ENCODE data around the gene ACTR10.

The ACTR10 gene

DNA sequence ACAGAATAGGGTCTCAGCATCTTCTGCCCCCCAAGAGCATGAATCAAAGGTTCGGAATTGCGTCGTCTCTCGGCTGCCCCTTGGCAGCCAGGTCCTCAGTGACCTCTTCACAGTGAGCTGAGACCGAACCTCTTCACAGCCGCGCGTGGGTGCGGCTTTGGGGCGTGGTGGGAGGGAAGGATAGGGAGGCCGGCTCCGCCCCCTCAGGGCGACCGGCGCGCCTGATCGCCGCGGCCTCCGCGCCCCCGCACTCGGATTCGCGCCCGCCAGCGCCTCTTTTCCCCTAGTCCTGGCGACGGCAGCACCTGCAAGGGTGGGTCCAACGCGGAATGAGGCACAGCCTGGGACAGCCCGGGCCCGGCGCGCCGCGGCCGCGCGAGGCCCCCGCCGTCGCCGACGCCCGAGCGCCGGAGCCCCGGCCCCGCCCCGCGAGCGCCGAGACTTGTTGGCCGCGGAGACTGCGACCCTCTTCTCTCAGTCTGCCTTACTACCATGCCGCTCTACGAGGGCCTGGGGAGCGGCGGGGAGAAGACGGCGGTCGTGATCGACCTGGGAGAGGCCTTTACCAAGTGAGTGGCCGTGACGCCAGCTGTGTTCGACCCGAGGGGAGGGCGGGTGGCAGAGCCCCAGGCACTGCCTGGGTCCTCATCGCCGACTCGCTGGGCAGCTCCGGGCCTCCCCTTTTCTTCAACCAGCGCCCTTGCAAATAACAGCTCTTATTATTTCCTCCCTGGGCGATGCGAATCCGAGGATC, at the start of gene ACTR10:
TSS of gene ACTR10 (plus strand) at position 424 of the 754 bp plus-strand sequence. CDS start at position 493, 69 bp downstream.
- peak; percentile 64 to 86 (median 78) for DNase-seq (ENCODE audit: low read depth in 4 of 4, low spot score in 1 of 4)

DNA sequence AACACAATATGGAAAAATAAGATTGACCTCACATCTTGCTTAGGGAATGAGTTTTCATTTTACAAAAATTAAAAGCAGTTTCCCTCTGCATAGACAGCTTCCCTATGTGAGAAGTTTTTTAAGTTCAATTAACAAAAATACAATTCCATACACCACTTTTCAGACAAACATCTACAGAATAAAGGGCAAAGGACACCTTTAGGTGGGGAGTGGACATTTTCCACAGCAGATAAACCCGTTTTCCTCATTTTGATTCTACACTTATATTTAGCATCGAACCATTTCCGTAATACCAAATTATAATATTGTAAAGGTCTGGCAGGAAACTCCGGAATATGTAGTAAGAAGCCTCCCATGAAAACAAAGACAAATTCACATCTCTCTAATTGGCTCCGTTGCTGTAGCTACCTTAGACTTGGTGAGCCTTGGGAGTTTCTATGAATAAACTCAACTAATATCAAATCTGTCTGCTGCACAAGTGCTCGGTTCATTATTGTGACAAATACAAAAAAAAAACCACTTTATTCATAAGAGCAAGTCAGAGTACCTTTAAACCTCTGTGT, 49.6 kb upstream of the ACTR10 start:
- DNase-seq (ENCODE audit: low read depth in 4 of 4, low spot score in 1 of 4): no peak

DNA sequence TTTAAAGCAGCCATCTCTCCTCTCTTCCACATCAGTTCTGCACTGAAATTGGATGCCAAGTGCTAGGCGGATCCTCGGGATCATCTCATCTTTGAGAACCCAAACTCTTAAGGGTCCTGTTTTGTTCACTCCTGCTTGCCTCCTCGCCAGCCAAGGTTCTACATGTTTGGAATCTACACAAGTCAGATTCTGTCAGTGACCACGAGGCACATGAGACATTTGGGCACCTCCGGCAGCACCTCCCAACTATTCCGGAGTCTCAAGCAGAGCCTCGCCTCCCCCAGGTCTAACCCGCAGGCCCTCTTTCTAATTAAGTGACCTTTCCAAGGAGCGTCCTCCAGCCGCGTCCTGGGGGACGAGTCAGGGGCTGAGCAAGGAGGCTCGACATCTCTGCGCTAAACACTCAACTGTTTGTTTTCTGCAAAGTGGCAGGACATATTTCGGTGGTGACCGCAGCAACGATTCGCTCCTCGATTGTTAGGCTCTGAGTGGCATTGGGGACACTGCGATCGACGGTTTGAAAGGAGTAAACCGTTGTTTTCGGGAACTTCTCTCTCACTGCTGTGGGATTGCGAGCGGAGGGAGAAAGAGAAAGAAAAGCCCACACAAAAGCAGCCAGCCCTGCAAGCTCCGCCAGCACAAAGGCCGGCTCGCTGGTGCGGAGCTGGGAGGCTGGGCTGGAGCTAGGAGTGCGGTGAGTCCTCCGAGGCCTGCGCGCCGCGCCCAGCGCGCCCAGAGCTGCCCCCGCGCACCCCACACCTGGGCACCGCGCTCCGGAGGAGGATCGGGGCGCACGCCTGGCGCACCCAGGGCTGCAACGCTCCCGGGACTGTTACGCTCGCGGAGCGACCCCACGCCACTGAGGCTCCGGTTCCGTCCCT, 48.6 kb upstream of the ACTR10 start:
- no peak for DNase-seq (ENCODE audit: low read depth in 4 of 4, low spot score in 1 of 4)

DNA sequence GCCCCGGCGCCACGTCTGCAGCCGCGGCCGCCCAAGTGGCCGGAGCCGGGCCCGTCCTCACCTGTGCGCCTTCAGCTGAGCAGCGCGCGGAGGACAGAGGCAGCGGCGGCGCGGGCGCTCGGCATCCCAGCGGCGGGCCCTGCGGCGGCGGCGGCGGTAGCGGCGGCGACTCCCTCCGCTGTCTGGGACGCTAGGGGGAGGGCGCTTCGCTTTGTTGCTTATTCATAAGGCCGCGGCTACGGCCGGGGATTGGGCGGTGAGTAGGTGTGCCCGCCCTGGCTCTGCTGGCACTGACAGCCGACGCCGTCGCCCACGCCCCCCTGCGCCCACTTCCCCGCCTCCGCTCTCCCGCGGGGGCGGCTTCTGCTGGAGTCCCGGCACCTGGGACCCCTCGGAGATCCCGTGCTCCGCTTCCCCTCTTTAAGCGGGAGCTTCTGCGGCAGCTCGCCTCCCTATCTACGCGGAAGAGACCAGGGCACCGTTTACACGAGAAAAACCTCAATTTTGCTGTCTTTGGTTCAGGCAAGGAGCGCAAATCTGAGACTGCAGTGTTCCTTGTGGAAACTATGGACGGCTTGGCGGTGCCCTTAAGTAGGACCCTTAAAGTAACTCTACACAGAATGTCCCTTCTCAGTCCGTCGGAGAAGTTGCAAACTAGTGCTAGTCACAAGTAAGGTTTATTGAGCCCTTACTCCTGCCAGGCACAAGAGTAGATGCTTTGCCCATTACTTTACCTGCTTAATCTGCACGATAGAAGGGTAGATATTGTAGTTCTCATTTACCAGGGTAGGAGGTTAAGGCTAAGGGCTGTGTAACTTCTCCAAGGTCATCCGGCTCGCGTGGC, 47.7 kb upstream of the ACTR10 start, which contains the start of gene ARMH4:
TSS of gene ARMH4 (minus strand) at position 200 of the 844 bp plus-strand sequence. CDS start 12,855 bp downstream, outside the sequence.
- DNase-seq (ENCODE audit: low read depth in 4 of 4, low spot score in 1 of 4): peak in 3 of 4 experiments; percentile 25 to 60 (median 55)

DNA sequence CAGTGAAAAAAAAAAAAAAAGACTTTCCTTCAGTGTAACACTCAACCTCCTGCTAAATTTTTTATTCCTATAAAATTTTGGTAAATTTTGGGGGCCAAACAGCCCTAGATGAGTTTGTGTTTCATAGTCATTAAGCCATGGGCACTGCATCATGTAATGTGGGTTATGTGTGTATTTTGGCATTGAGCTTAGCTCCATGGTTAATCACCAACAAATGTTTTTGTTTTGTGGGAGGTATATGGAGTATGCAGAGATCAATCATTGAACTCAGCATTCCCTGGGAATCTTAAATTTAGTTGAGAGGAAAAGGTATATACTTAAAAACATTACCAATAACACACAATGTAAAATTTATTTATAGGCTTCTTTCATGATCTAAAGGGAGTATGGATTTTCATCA, 39.4 kb upstream of the ACTR10 start:
- no peak for DNase-seq (ENCODE audit: low read depth in 4 of 4, low spot score in 1 of 4)

DNA sequence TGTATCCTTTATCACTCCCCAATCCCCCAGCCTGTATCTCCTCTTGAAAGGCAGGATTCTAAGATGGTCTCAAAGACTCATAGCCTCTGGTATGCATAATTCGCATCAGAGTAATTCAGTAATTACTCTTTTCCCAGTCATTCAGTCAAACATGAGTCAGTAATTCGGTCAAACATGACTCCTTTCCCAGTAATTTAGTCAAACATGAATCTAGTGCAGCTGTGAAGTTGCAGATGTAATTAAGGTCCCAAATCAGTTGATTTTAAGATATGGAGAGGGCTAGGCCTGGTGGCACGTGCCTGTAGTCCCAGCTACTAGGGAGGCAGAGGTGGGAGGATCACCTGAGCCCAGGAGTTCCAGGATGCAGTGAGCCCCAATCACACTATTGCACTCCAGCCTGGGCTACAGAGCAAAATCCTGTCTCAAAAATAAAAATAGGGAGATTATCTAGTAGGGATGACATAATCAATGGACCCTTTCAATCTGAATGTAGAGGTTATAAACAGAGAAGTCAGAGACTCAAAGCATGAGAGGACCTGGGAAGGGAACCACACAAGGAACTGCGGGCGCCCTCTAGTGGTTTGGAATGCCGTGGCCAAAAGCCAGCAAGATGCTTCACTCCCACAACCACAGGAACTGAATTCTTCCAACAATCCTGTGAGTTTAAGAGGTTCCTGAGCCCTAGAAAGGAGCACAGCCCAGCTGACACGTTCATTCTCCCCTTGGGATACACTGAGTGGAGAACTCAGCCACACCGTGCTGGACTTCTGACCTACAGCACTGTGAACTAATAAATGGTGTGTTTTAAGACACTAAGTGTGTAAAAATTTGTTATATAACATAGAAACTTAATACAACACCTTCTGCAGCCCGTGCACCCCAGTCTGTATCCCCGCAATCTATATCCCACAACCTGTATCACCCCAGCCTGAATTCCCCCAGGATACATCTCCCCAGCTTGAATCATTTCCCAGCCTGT, 33.7 kb upstream of the ACTR10 start:
- DNase-seq (ENCODE audit: low read depth in 4 of 4, low spot score in 1 of 4): peak; percentile 66 to 73 (median 70)

DNA sequence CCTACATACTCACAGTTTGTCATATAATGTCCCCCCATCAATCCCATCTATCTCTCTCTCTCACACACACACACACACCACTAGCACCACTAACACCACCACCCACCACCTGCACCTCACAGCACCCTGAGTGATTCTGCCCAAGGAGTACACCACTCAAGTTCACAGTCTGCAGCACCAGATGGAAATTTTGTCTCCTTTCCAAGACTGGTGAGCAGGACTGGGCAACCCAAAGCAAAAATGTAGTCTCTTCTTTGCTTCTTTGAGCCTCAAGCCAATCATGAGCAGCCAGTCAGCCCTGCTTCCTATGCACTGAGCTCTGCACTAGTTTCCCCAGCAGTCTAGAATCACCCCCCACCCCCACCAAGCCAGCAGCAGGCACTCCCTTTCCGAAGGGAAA, 32.9 kb upstream of the ACTR10 start:
- DNase-seq (ENCODE audit: low read depth in 4 of 4, low spot score in 1 of 4): no peak

DNA sequence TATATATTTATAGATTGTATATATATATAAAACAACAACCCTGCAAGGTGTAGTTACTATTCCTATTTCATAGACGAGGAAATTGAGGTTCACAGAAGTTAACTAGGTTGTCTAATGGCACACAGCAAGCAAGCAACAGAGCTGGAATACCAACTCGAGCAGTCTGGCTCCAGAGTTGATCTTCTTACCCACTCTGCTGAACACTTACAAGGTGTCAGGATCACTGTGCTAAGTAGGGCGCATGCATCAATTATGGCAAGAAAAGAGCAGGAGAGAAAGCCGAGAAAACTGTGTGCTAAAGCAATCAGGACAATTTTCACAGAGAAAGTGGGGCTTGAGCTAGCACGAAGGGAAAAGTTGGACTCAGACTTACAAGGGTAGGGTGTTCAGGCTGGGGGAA, 32.1 kb upstream of the ACTR10 start:
- DNase-seq (ENCODE audit: low read depth in 4 of 4, low spot score in 1 of 4): no peak

DNA sequence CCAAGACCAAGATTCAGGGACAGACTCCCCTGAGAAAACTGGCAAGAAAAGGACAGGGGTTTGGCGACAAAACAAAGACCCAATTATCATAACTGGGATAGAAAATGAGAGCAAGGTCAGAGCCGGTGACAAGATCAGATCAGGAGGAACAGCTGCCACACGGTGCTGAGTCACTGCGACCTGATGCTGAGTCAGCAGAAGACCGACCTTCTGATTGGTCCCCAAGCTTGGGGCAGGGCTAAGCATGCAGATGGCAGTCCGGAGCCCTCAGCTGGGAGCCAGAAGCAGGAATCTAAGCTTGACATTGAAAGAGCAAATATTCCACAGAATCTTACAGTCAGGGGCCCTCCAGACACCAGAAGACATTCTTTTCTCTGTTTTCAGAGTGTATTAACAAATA, 28.9 kb upstream of the ACTR10 start:
- peak in 2 of 4 experiments; percentile 34 to 43 for DNase-seq (ENCODE audit: low read depth in 4 of 4, low spot score in 1 of 4)

DNA sequence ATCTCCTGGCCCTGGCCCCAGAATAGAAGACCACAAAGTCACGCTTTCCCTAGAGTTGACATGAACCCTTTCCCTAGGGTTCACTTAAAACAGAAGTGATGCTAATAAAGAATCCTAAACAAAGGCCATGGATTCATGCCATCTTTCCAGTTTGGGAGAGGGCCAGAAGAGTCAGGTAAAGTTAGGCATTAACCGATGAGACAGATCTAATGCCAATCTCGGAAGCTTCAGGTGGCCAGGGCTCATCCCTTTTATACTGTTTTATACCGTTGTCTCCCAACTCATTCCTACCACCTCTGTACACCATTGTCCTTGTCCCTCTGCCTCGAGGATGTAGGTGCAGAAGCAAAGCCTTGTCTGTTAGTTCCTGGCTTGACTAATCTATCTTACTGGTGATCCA, 22.8 kb upstream of the ACTR10 start:
- DNase-seq (ENCODE audit: low read depth in 4 of 4, low spot score in 1 of 4): no peak

DNA sequence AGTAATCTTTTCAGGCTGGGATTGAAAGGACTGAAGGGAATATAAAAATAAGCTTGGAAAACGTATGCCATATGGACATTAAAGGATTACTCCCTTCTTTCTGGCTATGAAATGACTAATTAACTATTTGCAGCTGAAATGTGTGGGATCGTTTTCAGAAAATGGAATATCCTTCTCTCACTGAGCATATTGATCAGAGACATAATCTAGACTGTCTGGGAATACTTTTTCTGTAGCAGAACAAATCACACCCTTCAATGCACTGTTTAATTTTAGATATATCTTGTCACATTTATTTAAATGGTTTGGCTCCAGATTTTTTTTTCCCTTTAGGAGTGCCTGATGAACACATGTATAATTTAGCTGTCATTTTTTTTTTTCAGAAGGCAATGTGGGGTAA, 10.8 kb upstream of the ACTR10 start:
- DNase-seq (ENCODE audit: low read depth in 4 of 4, low spot score in 1 of 4): no peak

DNA sequence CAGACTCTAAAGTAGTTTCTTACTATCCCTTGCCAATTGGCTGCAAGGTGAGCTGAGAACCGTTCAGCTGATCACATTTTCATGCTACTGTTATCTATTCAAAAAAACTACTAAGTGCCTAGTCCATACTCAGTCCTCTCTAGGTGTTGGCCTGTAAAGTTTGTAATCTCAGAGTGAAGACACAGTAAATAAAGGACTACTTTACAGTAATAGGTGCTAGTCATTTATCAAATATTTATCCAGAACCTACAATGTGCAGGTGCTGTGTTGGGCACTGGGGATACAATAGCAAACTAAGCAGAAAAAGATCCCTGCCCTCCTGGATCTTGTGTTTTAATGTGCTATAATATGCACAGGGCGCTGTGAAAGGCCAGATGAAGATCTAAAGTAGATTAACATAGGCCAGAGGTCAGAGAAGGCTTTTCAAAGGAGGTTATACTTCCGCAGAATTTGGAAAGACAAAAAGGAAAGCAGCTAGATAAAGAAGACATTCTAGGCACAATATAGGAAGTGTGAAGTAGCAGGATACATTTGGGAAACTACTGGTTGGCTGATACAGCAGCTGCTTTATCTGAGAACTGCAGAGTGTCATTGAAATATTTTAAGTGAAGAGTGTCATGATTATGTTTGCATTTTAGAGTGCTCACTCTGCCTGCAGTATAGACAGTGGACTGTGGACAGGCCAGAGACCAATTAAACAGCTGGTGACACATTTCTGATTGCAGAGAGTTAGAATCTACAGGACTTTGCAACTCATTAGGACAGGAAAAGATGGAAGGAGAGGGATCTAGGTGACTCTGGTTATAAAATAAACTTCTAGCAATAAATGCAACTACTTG, 8.0 kb upstream of the ACTR10 start:
- no peak for DNase-seq (ENCODE audit: low read depth in 4 of 4, low spot score in 1 of 4)

DNA sequence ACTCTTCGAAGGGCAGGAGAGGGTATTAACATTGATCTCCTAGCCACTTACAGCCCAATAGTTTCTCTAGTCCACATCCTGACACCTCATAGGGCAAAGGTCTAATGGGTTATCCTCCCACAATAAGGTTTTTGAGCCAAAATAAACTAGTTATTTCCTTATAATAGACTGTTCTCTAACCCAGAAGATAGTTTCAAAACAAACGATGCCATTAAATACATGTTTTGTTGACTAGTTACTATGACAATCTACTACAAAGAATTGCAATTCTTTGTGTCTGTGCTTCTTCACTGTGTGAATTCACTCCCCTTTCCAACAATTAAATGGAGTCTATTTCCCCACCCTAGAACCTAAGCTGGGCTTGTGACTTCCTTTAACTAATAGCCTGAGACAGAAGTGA, 6.4 kb upstream of the ACTR10 start:
- DNase-seq (ENCODE audit: low read depth in 4 of 4, low spot score in 1 of 4): no peak

DNA sequence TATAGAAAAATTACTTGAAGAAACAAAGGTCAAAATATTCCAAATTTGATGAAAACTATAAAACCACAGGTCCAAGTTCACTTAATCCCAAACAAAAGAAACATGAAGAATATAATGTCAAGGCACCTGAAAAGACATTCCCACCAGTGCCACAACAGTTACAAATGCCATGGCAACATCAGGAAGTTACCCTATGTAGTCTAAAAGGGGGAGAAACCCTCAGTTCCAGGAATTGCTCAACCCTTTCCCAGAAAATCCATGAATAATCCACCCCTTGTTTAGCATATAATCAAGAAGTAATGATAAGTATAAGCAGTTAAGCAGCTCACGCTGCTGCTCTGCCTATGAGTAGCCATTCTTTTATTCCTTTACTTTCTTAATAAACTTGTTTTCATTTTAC, 3.8 kb upstream of the ACTR10 start:
- no peak for DNase-seq (ENCODE audit: low read depth in 4 of 4, low spot score in 1 of 4)

DNA sequence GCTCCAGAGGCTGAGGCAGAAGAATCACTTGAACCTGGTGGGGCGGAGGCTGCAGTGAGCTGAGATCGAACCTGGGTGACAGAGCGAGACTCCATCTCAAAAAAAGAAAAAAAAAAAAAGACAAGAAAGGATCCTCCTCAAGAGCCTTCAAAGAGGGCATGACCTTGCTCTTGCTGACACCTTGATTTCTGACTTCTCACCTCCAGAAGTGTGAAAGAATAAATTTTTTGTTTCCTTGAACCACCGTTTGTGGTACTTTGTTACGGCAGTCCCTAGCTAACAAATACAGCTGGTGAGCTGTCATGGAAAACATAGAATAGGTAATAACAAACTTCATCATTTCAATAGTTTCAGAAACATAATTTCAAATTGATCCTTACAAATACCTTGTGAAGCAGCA, 1.9 kb upstream of the ACTR10 start:
- DNase-seq (ENCODE audit: low read depth in 4 of 4, low spot score in 1 of 4): no peak

DNA sequence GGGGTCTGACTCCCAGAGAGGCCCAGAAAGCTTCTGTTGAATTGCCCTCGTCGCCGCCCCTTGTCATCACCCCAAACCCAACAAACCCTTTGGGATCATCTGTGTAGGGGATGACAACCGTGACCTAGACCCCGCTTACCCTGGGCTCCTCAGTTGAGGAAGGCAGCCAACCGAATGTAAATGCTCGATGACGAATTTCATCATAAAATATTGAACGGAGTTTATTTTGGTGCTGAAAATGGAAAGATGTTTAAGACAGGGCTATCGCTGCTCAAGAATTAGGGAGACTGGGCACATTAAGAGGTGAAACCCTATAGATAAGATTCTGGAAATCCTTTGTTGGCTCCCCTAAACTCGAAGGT, 512 bp downstream of the ACTR10 start:
- peak in 1 of 4 experiments; percentile 1 for DNase-seq (ENCODE audit: low read depth in 4 of 4, low spot score in 1 of 4)

DNA sequence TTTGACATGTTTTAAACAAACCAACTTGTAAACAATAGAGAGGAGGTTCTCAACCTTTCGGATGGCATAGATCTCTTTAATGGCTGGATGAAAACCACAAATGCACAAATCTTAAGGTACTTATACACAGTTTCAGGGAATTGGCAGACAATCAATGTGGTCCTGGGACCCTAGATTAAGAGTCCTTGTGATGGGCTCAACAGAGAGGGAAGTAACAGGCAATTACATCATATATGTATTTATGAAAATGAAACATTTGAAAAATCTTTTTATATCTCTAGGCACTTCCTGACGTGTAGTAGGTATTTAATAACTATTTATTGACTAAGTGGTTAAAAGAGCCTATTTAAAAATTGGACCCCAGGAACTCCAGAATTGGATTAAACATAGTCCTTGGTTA, 897 bp downstream of the ACTR10 start:
- DNase-seq (ENCODE audit: low read depth in 4 of 4, low spot score in 1 of 4): no peak

DNA sequence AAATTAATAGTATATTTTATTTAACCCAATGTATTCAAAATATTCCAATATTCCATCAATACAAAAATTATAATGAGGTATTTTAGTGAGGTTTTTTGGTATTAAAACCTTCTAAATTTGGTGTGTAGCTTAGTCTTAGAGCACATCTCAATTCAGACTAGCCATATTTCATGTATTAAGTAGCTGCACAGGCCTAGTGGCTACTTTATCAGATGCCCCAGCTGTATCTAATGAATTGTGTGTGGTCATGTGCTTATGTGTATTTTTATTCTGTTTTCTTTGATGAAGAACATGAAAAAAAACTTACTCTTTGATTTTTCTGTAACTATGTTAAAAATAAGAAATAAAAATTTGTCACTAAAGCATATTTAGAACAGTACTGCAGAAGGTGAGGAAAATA, 13.2 kb downstream of the ACTR10 start:
- no peak for DNase-seq (ENCODE audit: low read depth in 4 of 4, low spot score in 1 of 4)
